GM12892 (cell line): ENCODE measurements around the gene FEZ2.

ENCODE experiments used
- POLR2A ChIP-seq: IDR thresholded peaks from 2 replicates; pipeline ENCODE4 v1.6.1; 2011; ENCODE audit warnings: low read depth, low read length, control low read depth
- POLR2AphosphoS5 ChIP-seq: IDR thresholded peaks from 2 replicates; pipeline ENCODE4 v1.6.1; 2011; ENCODE audit warnings: low read depth, low read length, control low read depth
- TAF1 ChIP-seq: IDR thresholded peaks from 2 replicates; pipeline ENCODE4 v1.6.1; 2011; ENCODE audit warnings: low read depth, mild to moderate bottlenecking, control low read depth, low read length, borderline replicate concordance

DNA sequence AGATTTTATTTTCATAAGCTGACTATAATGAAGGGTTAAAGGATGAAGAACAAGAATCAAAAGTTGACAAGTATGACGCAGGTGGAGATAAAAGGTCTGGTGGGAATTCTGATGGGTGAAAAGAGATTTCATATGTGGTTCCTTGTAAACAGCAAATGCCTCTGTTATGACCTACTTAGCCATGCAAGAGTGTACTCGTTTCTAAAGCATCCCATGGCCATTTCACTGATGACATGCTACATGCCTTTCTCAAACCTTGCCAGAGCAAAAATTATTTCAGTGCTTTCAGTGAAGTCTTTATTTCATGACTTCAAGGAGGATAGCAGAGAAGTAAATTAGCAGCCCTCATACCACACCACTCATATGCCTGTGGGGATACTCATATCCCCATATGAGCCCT is 71.7 kb downstream of the FEZ2 start:
- TF ChIP-seq POLR2A (no peak), POLR2AphosphoS5 (no peak), TAF1 (no peak)
